HepG2 (cell line): ENCODE measurements around the gene KIF20A. TPM values are rescaled to one million over a fixed set of nuclear protein-coding genes. Genes with fewer than 3 reads are reported as not detected.
A peak's percentile ranks its signal among the peaks of the same experiment; 100 is the strongest.

Experiments used
- AHDC1 ChIP-seq: sonication (generic); formaldehyde crosslinking; IDR thresholded peaks from 2 replicates; pipeline ENCODE4 v1.5.1; 2020; ENCODE audit warnings: mild to moderate bottlenecking, missing genetic modification reagents, borderline replicate concordance
- BORCS8-MEF2B ChIP-seq: sonication (generic); formaldehyde crosslinking; IDR thresholded peaks from 2 replicates; pipeline ENCODE4 v1.8.0; 2022; ENCODE audit warnings: mild to moderate bottlenecking, missing genetic modification reagents
- LCORL ChIP-seq, 2 experiments: fragments of 450-650 bp in 1 of 2; sonication (generic) in 1 of 2; formaldehyde crosslinking in 1 of 2; IDR thresholded peaks; 2 replicates each; pipeline versions ENCODE4 v1.5.0 to v1.6.1; 2017 to 2020; ENCODE audit warnings: antibody characterized with exemption in 1 of 2, missing genetic modification reagents in 1 of 2
- SALL1 ChIP-seq: sonication (generic); formaldehyde crosslinking; IDR thresholded peaks from 2 replicates; pipeline ENCODE4 v1.8.0; 2022; ENCODE audit warnings: mild to moderate bottlenecking, missing genetic modification reagents
- SP5 ChIP-seq: IDR thresholded peaks from 2 replicates; pipeline ENCODE4 v1.6.1; 2016; ENCODE audit warnings: low read depth, borderline replicate concordance
- THAP9 ChIP-seq: sonication (generic); formaldehyde crosslinking; IDR thresholded peaks from 2 replicates; pipeline ENCODE4; 2020; ENCODE audit warnings: missing genetic modification reagents, mild to moderate bottlenecking, borderline replicate concordance
- TRIM24 ChIP-seq: sonication (generic); formaldehyde crosslinking; IDR thresholded peaks from 2 replicates; pipeline ENCODE4 v1.8.0; 2022; ENCODE audit warnings: mild to moderate bottlenecking, missing genetic modification reagents
- ZBTB3 ChIP-seq: sonication (generic); formaldehyde crosslinking; IDR thresholded peaks from 2 replicates; pipeline ENCODE4 v1.4.0; 2020; ENCODE audit warnings: low read depth, mild to moderate bottlenecking, moderate library complexity, missing genetic modification reagents, borderline replicate concordance
- ZNF256 ChIP-seq: sonication (generic); formaldehyde crosslinking; conservative IDR thresholded peaks from 2 replicates; pipeline ENCODE4 v1.4.0; 2020; ENCODE audit warnings: missing genetic modification reagents
- ZNF260 ChIP-seq: sonication (generic); formaldehyde crosslinking; IDR thresholded peaks from 2 replicates; pipeline ENCODE4 v1.4.0; 2020; ENCODE audit warnings: missing genetic modification reagents, low read depth, mild to moderate bottlenecking, borderline replicate concordance
- polyA plus RNA-seq, 8 experiments: library from polyadenylated mRNA; depleted of rRNA in 3 of 8; stranded (reverse) in 7 of 8; unstranded in 1 of 8; fragments of >200 nt; fragmentation: Illumina TruSeq in 4 of 8; extraction: Trizol in 4 of 8; gene quantifications; 2 replicates each; pipeline versions ENCODE4 v1.2.1 to v1.2.3, GENCODE V29; 2011 to 2016; ENCODE audit warnings: low read depth in 4 of 8, missing spikeins in 1 of 8, mixed read lengths in 1 of 8; ENCODE audit not compliant: insufficient read depth in 1 of 8
- total RNA-seq, 5 experiments: library from RNA; depleted of rRNA; stranded (reverse); fragments of >200 nt; fragmentation: Illumina TruSeq; extraction: Trizol; gene quantifications; 2 replicates each; pipeline ENCODE4 v1.2.3, GENCODE V29; 2016; ENCODE audit warnings: low read depth in 1 of 5

Gene KIF20A
- total and polyA plus RNA-seq, 2 of the 13 experiments (the other 11 are each of a cell fraction or from before 2014, with no cell fraction given): 17.1 to 66.8 TPM

GRCh38 chr5:138230981-138231589 lies 52.2 kb downstream of the KIF20A start (continued):
- 0 out of 2 replicates have a peak, but pooled peaks have one; percentile 20 for TF ChIP-seq AHDC1 (CRISPR knock-in tag)
- TF ChIP-seq SALL1 (CRISPR knock-in tag): peak; percentile 33; the same call in 1 of the 2 replicates
- TF ChIP-seq ZNF260 (CRISPR knock-in tag): no peak
- TF ChIP-seq SP5 (CRISPR knock-in tag): no peak
- TF ChIP-seq ZNF256 (CRISPR knock-in tag): no peak
- no peak for TF ChIP-seq ZBTB3 (CRISPR knock-in tag)
- no peak for TF ChIP-seq TRIM24
- TF ChIP-seq THAP9 (CRISPR knock-in tag): no peak
- no peak for TF ChIP-seq LCORL (IDR thresholded peaks at IDR 0.05)
- 0 out of 2 replicates have a peak, but pooled peaks have one; percentile 20 for TF ChIP-seq LCORL (CRISPR knock-in tag; IDR thresholded peaks at IDR 0.05)
- no peak for TF ChIP-seq BORCS8-MEF2B
